ENCODE data around the gene AAK1.

DNA sequence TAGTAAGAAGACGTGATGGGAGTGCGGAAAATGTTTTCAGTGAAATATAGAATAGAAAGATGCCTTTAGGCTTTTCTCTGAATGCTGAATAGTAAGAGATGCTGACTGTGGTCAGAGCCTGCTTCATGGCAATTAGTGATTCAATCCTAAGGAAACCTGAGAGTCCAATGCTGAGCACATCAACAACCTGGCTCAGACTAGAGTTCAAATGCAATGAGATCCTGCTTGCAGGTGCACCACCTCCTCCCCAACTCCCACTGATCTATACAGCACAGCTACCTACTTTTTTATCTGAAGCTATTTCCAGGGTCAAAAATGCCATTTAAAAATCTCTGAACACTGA, 65.4 kb downstream of the AAK1 start:
- TF ChIP-seq, protein P1, sequence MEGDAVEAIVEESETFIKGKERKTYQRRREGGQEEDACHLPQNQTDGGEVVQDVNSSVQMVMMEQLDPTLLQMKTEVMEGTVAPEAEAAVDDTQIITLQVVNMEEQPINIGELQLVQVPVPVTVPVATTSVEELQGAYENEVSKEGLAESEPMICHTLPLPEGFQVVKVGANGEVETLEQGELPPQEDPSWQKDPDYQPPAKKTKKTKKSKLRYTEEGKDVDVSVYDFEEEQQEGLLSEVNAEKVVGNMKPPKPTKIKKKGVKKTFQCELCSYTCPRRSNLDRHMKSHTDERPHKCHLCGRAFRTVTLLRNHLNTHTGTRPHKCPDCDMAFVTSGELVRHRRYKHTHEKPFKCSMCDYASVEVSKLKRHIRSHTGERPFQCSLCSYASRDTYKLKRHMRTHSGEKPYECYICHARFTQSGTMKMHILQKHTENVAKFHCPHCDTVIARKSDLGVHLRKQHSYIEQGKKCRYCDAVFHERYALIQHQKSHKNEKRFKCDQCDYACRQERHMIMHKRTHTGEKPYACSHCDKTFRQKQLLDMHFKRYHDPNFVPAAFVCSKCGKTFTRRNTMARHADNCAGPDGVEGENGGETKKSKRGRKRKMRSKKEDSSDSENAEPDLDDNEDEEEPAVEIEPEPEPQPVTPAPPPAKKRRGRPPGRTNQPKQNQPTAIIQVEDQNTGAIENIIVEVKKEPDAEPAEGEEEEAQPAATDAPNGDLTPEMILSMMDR (IDR thresholded peaks at IDR 0.05) = no peak
- TF ChIP-seq POLR2A (IDR thresholded peaks at IDR 0.05) = no peak
